ENCODE results near the gene BRWD1. TPM values are rescaled to one million over a fixed set of nuclear protein-coding genes. Genes with fewer than 3 reads are reported as not detected.

BRWD1 gene
- total and polyA plus RNA-seq, 7 experiments from 2014 or later: 27.4 to 108 (median 77.9) TPM

DNA sequence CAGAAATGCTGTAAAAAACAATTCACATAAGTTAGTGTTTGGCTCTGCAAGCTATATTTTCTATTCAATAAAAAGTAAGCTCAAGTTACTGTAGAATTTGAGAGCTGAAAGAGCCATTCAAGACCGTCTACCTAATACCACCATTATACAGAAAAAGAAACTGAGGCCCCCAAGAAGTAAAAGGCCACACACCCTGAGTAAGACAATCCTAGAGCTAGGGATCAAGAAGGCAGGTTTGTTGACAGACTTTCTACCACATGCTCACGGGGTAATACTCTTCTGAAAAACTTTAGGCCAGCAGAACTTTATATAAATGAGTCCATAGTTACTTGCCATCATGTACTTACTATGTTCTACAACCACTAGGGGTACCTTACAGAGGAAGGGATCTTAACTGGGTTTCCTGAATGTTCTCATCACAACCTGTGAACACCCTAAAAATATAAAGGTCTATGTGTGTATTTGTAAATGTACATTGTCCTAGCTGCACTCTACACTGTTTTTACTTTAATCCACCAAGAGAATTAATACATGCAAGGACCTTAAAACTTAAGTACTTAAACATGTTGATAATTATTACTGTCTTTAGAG, 132.9 kb downstream of the BRWD1 start:
- peaks cover 0 to 28% (median 16%) of the 10 kb centered on the region in 5 donors for H3K36me3 Mint-ChIP-seq
- ChIA-PET POLR2A (no interaction called here), CTCF (interaction anchor here (0.9 to 1.3 kb wide), 2 partner anchors 205 to 207 kb away, joined by 3 read pairs; no protein-coding TSS in a partner anchor)
- peaks cover 0 to 2% (median 0%) of the 10 kb centered on the region in 11 donors for H3K9me3 Mint-ChIP-seq
- H3K4me3 ChIP-seq (ENCODE audit: low read length): no peak overlapping the region
- H3K36me3 ChIP-seq (ENCODE audit: control insufficient read depth in 2 of 3, insufficient read depth in 3 of 3, low read length in 3 of 3): peaks cover 4 to 18% (median 4%) of the 10 kb centered on the region in 3 experiments
- no peak for ATAC-seq
- H3K4me3 Mint-ChIP-seq: peak overlapping the region in 8 of 10 donors; percentile 4 to 58 (median 34)
- intact Hi-C loops (cut with micrococcal nuclease): loop anchor here (5.0 to 10.0 kb wide), 5 partner anchors 42 to 1916 kb away; partner anchors contain the start of genes DYRK1A (in 2 of the 2) and VPS26C (in 2 of the 2)
- no peaks in the 10 kb centered on the region for H3K27me3 ChIP-seq (ENCODE audit: control insufficient read depth in 2 of 2, insufficient read depth in 2 of 2, low read length in 2 of 2)
- H3K27ac ChIP-seq (ENCODE audit: low read depth, low read length): no peak overlapping the region
- H3K9me3 ChIP-seq (ENCODE audit: control insufficient read depth in 2 of 3, low read length in 3 of 3): no peaks in the 10 kb centered on the region
- peak in 2 of 9 donors; percentile 6 to 22 for DNase-seq
- H3K27me3 Mint-ChIP-seq: no peaks in the 10 kb centered on the region
- H3K27ac Mint-ChIP-seq: peak overlapping the region in 3 of 9 donors; percentile 19 to 45 (median 26)
- H3K4me1 Mint-ChIP-seq: peaks cover 33 to 56% (median 43%) of the 10 kb centered on the region in 7 donors
- peaks cover 9% of the 10 kb centered on the region in 2 donors for H3K4me1 ChIP-seq (ENCODE audit: control insufficient read depth in 2 of 2, insufficient read depth in 2 of 2, low read length in 2 of 2)

DNA sequence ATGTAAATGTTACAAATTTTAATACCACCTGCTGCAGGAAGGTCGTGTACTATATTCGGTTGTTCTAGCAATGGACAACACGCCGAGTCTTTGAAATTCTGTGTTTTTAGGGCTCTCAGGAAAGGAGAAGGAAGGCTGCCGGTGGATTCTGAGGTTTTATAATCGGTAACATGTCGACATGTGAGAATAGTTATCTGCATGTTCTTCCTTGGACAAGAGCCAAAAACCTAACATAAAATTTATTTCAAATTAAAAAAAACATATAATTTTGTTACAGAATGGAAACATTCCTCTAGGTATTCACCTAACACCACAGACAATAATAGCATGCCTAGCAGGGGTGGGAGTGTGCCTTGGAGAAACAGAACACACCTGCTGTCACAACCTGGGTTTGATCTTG, 135.0 kb downstream of the BRWD1 start:
- ATAC-seq: no peak
- Mint-ChIP-seq H3K36me3 (peaks cover 0 to 38% (median 22%) of the 10 kb centered on the region in 5 donors), H3K4me1 (peaks cover 20 to 40% (median 31%) of the 10 kb centered on the region in 7 donors), H3K27ac (no peak overlapping the region), H3K9me3 (peaks cover 0 to 2% (median 0%) of the 10 kb centered on the region in 11 donors), H3K27me3 (no peaks in the 10 kb centered on the region), H3K4me3 (no peak overlapping the region)
- POLR2A ChIA-PET: no interaction called here
- Histone ChIP-seq H3K27ac (ENCODE audit: low read depth, low read length) (no peak overlapping the region), H3K9me3 (ENCODE audit: control insufficient read depth in 2 of 3, low read length in 3 of 3) (no peaks in the 10 kb centered on the region), H3K36me3 (ENCODE audit: control insufficient read depth in 2 of 3, insufficient read depth in 3 of 3, low read length in 3 of 3) (peaks cover 4 to 25% (median 4%) of the 10 kb centered on the region in 3 experiments), H3K27me3 (ENCODE audit: control insufficient read depth in 2 of 2, insufficient read depth in 2 of 2, low read length in 2 of 2) (no peaks in the 10 kb centered on the region), H3K4me1 (ENCODE audit: control insufficient read depth in 2 of 2, insufficient read depth in 2 of 2, low read length in 2 of 2) (peaks cover 3 to 9% of the 10 kb centered on the region in 2 donors), H3K4me3 (ENCODE audit: low read length) (no peak overlapping the region)
- CTCF ChIA-PET: no interaction called here
- intact Hi-C loops (cut with micrococcal nuclease): no loop called here
- DNase-seq: no peak

DNA sequence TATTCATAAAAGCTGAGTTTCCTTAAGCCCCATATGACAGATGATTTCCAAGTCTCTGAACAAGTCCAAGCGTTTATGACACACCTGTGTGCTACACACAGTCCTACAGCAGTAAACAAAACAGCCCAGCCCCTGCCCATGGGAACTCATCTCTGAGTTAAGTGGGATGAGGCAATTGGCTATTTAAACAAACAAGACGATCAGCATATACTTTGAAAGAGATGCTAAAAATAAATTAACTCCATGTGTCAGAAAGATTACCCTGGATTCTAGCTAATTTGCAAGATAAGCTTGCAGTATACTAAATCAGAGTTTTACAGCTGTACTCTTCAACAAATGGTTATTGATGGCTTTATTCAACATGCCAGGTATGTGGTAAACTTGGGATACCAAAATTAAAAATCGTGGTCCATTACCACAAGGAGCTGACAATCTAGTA, 137.1 kb downstream of the BRWD1 start:
- no peak for ATAC-seq
- Histone ChIP-seq H3K27me3 (ENCODE audit: control insufficient read depth in 2 of 2, insufficient read depth in 2 of 2, low read length in 2 of 2) (no peaks in the 10 kb centered on the region), H3K9me3 (ENCODE audit: control insufficient read depth in 2 of 3, low read length in 3 of 3) (no peaks in the 10 kb centered on the region), H3K4me1 (ENCODE audit: control insufficient read depth in 2 of 2, insufficient read depth in 2 of 2, low read length in 2 of 2) (no peaks in the 10 kb centered on the region), H3K4me3 (ENCODE audit: low read length) (no peak overlapping the region), H3K36me3 (ENCODE audit: control insufficient read depth in 2 of 3, insufficient read depth in 3 of 3, low read length in 3 of 3) (peaks cover 4 to 29% (median 4%) of the 10 kb centered on the region in 3 experiments), H3K27ac (ENCODE audit: low read depth, low read length) (no peak overlapping the region)
- intact Hi-C loops (cut with micrococcal nuclease): no loop called here
- Mint-ChIP-seq H3K9me3 (no peaks in the 10 kb centered on the region), H3K36me3 (peaks cover 0 to 47% (median 26%) of the 10 kb centered on the region in 5 donors), H3K27me3 (no peaks in the 10 kb centered on the region), H3K4me3 (no peak overlapping the region), H3K27ac (peak overlapping the region in 2 of 9 donors; percentile 11 to 73), H3K4me1 (peaks cover 7 to 26% (median 17%) of the 10 kb centered on the region in 7 donors)
- ChIA-PET POLR2A (no interaction called here), CTCF (interaction anchor here (0.8 kb wide), 1 partner anchor 444 kb away, joined by 3 read pairs; no protein-coding TSS in a partner anchor)
- no peak for DNase-seq

DNA sequence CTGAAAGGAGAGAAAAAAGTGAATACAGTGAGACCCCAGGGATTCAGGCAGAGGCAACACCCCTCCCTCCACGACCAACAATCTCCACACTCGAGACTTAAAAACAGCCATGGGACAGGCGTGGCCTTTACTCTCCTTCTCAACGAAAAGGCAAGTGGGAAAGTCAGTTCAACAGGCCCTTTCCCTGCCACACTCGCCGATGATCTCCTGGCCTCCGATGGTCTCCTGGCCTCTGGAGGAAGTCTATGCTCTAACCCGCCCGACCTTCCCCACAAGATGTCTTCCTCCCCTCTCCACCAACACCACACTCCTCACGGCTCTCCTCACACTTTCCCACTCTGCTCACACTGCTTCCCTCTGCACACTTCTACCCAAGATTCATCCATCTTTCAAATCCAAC, 137.8 kb downstream of the BRWD1 start:
- no peaks in the 10 kb centered on the region for H3K27me3 ChIP-seq (ENCODE audit: control insufficient read depth in 2 of 2, insufficient read depth in 2 of 2, low read length in 2 of 2)
- ChIA-PET CTCF (no interaction called here), POLR2A (no interaction called here)
- H3K4me1 Mint-ChIP-seq: peaks cover 4 to 23% (median 15%) of the 10 kb centered on the region in 7 donors
- no peak for DNase-seq
- peaks cover 4 to 32% (median 4%) of the 10 kb centered on the region in 3 experiments for H3K36me3 ChIP-seq (ENCODE audit: control insufficient read depth in 2 of 3, insufficient read depth in 3 of 3, low read length in 3 of 3)
- H3K4me1 ChIP-seq (ENCODE audit: control insufficient read depth in 2 of 2, insufficient read depth in 2 of 2, low read length in 2 of 2): no peaks in the 10 kb centered on the region
- no peak overlapping the region for H3K27ac ChIP-seq (ENCODE audit: low read depth, low read length)
- H3K27ac Mint-ChIP-seq: peak overlapping the region in 2 of 9 donors; percentile 11 to 73
- H3K9me3 ChIP-seq (ENCODE audit: control insufficient read depth in 2 of 3, low read length in 3 of 3): no peaks in the 10 kb centered on the region
- H3K9me3 Mint-ChIP-seq: no peaks in the 10 kb centered on the region
- no peak overlapping the region for H3K4me3 Mint-ChIP-seq
- H3K4me3 ChIP-seq (ENCODE audit: low read length): no peak overlapping the region
- intact Hi-C loops (cut with micrococcal nuclease): loop anchor here (1.0 to 2.0 kb wide), 3 partner anchors 441 to 957 kb away; no protein-coding TSS in a partner anchor
- no peaks in the 10 kb centered on the region for H3K27me3 Mint-ChIP-seq
- peaks cover 0 to 50% (median 28%) of the 10 kb centered on the region in 5 donors for H3K36me3 Mint-ChIP-seq
- no peak for ATAC-seq

DNA sequence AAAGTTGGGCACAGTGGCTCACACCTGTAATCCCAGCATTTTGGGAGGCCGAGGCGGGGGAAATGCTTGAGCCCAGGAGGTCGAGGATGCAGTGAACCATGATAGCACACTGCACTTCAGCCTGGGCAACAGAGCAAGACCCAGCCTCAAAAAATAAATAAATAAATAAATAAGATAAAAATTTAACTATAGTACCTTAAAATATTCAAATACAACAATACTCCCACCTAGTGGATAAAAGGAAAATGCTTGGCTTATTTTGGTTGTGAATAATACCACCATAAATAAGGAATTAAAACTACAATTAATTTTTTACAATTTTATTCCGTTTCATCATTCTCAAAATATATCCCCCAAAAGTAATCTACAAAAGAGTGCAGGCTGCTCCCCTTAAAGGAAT, 138.3 kb downstream of the BRWD1 start:
- Histone ChIP-seq H3K4me1 (ENCODE audit: control insufficient read depth in 2 of 2, insufficient read depth in 2 of 2, low read length in 2 of 2) (no peaks in the 10 kb centered on the region), H3K27ac (ENCODE audit: low read depth, low read length) (no peak overlapping the region), H3K36me3 (ENCODE audit: control insufficient read depth in 2 of 3, insufficient read depth in 3 of 3, low read length in 3 of 3) (peaks cover 4 to 32% (median 4%) of the 10 kb centered on the region in 3 experiments), H3K9me3 (ENCODE audit: control insufficient read depth in 2 of 3, low read length in 3 of 3) (no peaks in the 10 kb centered on the region), H3K4me3 (ENCODE audit: low read length) (no peak overlapping the region), H3K27me3 (ENCODE audit: control insufficient read depth in 2 of 2, insufficient read depth in 2 of 2, low read length in 2 of 2) (no peaks in the 10 kb centered on the region)
- DNase-seq: peak in 5 of 9 donors; percentile 9 to 29 (median 13)
- Mint-ChIP-seq H3K36me3 (peaks cover 0 to 50% (median 28%) of the 10 kb centered on the region in 5 donors), H3K4me1 (peaks cover 0 to 18% (median 11%) of the 10 kb centered on the region in 7 donors), H3K27ac (no peak overlapping the region), H3K4me3 (no peak overlapping the region), H3K9me3 (no peaks in the 10 kb centered on the region), H3K27me3 (no peaks in the 10 kb centered on the region)
- CTCF ChIA-PET: no interaction called here
- no peak for ATAC-seq
- POLR2A ChIA-PET: no interaction called here
- intact Hi-C loops (cut with micrococcal nuclease): loop anchor here (1.0 to 2.0 kb wide), 3 partner anchors 441 to 956 kb away; no protein-coding TSS in a partner anchor

DNA sequence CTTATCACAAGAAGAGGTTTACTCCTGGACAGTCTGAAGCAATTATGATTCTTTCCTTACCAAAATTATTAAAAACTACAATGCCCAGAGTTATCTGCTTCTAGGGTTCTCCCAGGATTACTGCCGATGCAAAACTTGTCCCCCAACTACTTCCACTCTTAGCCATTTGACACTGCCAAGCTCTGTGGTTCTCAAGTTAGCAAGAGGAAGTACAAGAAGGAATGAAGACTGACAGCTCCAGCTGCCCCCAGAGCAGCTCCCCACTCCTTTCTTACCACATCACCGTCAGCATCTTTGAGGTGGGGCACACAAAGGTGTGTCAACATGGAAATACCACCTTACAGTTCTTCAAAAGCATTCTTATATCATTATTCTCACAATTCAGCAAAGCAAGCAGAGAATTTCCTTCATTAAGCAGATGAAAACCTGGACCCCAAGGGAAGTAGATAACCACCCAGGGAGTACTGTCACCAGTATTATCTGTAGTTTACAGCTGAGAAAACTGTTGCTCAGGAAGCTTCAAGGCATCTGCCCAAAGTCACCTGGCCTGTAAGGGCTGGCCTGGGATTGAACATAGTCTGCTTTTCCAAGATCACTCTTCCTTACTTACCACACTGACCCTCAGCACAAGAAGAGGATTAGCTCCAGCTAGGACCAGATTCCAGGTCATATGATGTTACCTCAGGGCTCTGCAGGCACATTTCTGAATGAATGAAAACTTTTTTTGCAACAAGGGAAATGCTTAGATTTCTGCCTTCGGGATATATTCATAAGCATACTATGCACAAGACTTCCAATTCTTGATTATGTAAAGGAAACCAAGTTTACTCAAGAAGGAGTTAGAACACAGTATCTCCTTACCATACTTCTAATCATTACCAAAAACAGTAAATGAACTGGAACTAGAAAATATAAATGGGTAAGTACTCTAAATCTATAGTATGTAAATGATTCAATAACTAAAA, 139.4 kb downstream of the BRWD1 start:
- Histone ChIP-seq H3K4me3 (ENCODE audit: low read length) (no peak overlapping the region), H3K36me3 (ENCODE audit: control insufficient read depth in 2 of 3, insufficient read depth in 3 of 3, low read length in 3 of 3) (peaks cover 4 to 32% (median 4%) of the 10 kb centered on the region in 3 experiments), H3K27me3 (ENCODE audit: control insufficient read depth in 2 of 2, insufficient read depth in 2 of 2, low read length in 2 of 2) (no peaks in the 10 kb centered on the region), H3K4me1 (ENCODE audit: control insufficient read depth in 2 of 2, insufficient read depth in 2 of 2, low read length in 2 of 2) (no peaks in the 10 kb centered on the region), H3K27ac (ENCODE audit: low read depth, low read length) (no peak overlapping the region), H3K9me3 (ENCODE audit: control insufficient read depth in 2 of 3, low read length in 3 of 3) (no peaks in the 10 kb centered on the region)
- peak overlapping the region in 3 of 9 donors; percentile 28 to 41 (median 36) for H3K27ac Mint-ChIP-seq
- ChIA-PET POLR2A (no interaction called here), CTCF (interaction anchor here (0.6 to 0.8 kb wide), 3 partner anchors 13 to 370 kb away, joined by 3 to 4 read pairs (median 3); no protein-coding TSS in a partner anchor)
- intact Hi-C loops (cut with micrococcal nuclease): loop anchor here in 1 of 2 donors (2.0 kb wide), 1 partner anchor 955 kb away; no protein-coding TSS in a partner anchor
- no peaks in the 10 kb centered on the region for H3K27me3 Mint-ChIP-seq
- H3K4me3 Mint-ChIP-seq: no peak overlapping the region
- H3K36me3 Mint-ChIP-seq: peaks cover 0 to 48% (median 17%) of the 10 kb centered on the region in 5 donors
- H3K4me1 Mint-ChIP-seq: peaks cover 0 to 8% (median 5%) of the 10 kb centered on the region in 7 donors
- no peaks in the 10 kb centered on the region for H3K9me3 Mint-ChIP-seq
- no peak for DNase-seq
- ATAC-seq: no peak
